OCI-LY1 (cell line): ENCODE results near the gene KIFAP3.

Experiments used
- EZH2 ChIP-seq: fragments of 200-600 bp; sonication (generic), shearing (Covaris generic); IDR thresholded peaks from 2 replicates; pipeline ENCODE4 v1.8.0; 2017; ENCODE audit warnings: borderline replicate concordance, mixed run types, mild to moderate bottlenecking, antibody characterized with exemption, low read length, moderate library complexity, mixed read lengths
- TF ChIP-seq, protein P1 (sequence below): fragments of 200-600 bp; sonication (generic), shearing (Covaris generic); IDR thresholded peaks from 2 replicates; pipeline ENCODE4 v1.5.1; 2017; ENCODE audit warnings: mild to moderate bottlenecking, antibody characterized with exemption, low read length, moderate library complexity, mixed read lengths

- TF ChIP-seq, protein P1, sequence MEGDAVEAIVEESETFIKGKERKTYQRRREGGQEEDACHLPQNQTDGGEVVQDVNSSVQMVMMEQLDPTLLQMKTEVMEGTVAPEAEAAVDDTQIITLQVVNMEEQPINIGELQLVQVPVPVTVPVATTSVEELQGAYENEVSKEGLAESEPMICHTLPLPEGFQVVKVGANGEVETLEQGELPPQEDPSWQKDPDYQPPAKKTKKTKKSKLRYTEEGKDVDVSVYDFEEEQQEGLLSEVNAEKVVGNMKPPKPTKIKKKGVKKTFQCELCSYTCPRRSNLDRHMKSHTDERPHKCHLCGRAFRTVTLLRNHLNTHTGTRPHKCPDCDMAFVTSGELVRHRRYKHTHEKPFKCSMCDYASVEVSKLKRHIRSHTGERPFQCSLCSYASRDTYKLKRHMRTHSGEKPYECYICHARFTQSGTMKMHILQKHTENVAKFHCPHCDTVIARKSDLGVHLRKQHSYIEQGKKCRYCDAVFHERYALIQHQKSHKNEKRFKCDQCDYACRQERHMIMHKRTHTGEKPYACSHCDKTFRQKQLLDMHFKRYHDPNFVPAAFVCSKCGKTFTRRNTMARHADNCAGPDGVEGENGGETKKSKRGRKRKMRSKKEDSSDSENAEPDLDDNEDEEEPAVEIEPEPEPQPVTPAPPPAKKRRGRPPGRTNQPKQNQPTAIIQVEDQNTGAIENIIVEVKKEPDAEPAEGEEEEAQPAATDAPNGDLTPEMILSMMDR = no peak
- TF ChIP-seq EZH2 = no peak
Measured at GRCh38 chr1:169999331-169999741, 75.2 kb downstream of the KIFAP3 start.
